HG03439 (cell line): ENCODE measurements around the gene PGS1.

Experiments used
- ATAC-seq: cut with Tn5 transposase; IDR thresholded peaks from one replicate; pipeline ENCODE4 v1.9.1; 2021; ENCODE audit warnings: mild to moderate bottlenecking, moderate library complexity; ENCODE audit not compliant: unreplicated experiment

Gene PGS1

GRCh38 chr17:78403822-78404221, 25.4 kb downstream of the PGS1 start:
- no peak for ATAC-seq

- ATAC-seq = no peak
Measured at GRCh38 chr17:78406396-78406795, 27.9 kb downstream of the PGS1 start.

- no peak for ATAC-seq
Measured at GRCh38 chr17:78406920-78407319, 28.5 kb downstream of the PGS1 start.

DNA sequence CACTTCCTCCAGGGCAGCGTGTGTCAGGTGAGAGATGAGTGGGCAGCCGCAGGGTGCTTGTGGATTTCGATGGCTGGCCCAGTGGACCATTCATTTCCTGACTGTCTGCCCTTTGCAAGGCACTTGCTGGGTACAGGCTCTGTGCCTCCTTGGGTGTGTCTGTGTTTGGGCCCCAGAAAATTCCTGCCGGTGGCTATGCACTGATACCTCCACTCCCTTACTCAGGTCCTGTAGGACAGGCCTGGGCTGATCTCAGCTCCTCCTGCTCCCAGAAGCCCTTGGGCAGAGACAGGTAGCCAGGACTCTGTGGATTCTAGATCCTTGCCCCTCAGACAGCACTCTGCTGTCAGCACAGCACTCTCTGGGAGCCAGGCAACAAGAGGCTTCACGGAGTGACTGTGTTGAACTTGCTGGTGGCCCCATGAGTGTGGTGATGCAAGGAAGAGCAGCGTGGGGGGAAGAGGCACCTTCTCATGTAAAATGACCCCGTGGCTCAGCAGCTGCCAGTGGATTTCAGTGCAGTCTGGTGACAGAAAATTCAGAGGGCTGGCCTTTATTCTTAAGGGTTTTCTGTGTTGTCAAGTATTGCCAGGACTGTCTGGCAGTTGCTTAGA, 29.0 kb downstream of the PGS1 start:
- no peak for ATAC-seq

GRCh38 chr17:78408476-78409050, 30.1 kb downstream of the PGS1 start:
- ATAC-seq = no peak

DNA sequence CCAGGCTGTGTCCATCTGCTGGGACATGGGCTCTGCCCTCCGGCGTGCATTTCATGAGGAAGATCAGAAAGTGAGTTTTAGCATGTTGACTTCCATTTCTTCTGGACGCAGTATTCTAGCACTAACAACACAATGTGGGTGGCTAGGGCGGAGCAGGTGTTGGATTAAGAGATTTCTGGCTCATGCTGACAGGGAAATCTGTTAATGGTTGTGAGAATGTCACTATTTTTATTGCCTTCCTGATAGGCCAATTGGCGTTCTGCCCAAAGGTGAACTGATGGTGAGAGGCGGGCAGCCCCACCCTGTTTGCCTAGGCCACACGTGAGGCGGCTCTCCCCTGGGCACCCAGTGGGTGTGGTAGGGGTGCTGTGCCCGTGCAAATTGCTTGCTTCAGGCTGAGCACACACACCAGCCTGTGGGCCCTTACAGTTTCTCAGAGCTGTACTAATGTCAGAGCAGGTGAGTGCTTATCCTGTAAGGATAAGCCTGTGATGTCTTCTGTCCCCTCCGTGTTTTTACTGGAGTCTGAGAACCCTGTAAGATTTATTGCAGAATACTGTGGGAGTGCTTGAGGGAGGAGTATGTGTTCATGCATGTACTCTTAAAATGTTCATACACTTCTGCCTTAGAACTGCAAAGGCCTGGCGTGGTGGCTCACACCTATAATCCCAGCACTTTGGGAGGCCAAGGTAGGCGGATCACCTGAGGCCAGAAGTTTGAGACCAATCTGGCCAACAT, 30.9 kb downstream of the PGS1 start:
- ATAC-seq = no peak

- ATAC-seq = no peak
Measured at GRCh38 chr17:78411241-78411857, 32.9 kb downstream of the PGS1 start.

- no peak for ATAC-seq
Measured at GRCh38 chr17:78412403-78412802, 34.0 kb downstream of the PGS1 start.

- no peak for ATAC-seq
Measured at GRCh38 chr17:78414178-78415162, 36.0 kb downstream of the PGS1 start.

GRCh38 chr17:78415821-78416711, 37.6 kb downstream of the PGS1 start:
- ATAC-seq = no peak

DNA sequence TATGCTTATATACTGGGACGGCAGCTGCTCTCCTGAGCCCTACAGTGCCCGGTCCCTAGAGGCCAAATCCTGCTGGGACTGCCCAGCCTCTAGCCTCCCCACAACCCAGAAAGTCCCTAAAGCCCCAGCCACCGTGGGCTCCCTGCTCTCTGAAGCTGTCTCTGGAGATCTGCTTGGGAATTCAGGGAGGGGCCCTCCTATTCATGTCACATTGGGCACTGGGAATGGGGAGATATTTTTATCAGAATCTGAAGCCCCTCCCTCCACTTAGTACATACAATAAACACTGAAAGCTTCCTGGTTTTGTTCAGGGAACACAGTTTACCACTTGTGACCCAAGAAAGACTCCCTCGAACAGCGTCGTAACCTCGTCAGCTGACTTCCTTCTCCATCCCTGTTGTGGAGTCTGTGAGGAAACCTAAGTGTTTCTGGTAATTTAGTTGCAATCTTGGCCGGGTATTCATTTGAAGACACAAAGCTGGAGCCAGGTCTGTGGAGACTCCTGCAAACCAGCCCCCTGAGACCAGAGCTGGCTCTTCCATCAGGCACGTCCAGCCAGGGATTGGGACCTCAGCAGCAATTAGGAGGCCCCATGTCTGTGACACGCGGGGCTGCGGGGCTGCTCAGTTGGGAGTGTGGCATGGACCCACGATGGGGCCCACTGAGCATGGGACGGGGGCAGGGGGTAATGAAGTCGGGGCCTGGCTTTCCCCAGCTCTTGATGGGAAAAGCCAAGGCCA, 38.5 kb downstream of the PGS1 start:
- no peak for ATAC-seq

GRCh38 chr17:78417531-78417909, 39.1 kb downstream of the PGS1 start:
- ATAC-seq = no peak

DNA sequence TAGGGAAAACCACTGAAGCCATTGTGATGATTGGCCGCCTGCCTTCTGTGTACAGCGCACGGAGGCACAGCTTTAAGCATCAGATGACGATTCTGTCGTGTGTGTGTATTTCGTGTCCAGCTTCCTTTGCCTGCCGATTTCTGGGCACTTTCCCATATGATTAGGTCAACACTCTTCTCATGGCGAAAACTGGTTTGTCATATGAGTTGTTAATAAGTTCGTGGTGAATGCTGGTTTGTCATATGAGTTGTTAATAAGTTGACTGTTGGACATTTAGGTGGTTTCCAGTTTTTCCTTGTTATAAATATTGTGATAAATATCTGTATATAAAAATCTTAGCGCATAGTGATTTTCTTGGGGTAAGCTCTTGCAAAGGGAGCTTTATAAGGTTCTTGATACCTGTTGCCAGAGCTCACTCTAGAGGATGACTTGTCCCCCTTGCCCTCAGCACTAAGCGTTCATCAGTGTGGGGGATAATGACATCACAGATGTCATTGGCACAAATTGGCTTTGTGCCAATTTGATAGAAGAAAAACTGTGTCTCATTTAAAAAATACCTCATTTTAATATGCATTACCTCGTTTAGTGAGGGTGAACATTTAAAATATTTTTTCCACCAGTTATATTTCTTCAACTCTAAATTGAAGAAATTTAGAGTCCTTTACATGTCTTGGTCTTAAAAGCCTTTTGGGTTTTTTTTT, 40.0 kb downstream of the PGS1 start:
- no peak for ATAC-seq

- ATAC-seq = no peak
Measured at GRCh38 chr17:78419970-78420815, 41.7 kb downstream of the PGS1 start.

- no peak for ATAC-seq
Measured at GRCh38 chr17:78421084-78421533, 42.7 kb downstream of the PGS1 start.

GRCh38 chr17:78421534-78422266, 43.3 kb downstream of the PGS1 start:
- ATAC-seq = no peak

GRCh38 chr17:78422267-78422605, 43.8 kb downstream of the PGS1 start:
- ATAC-seq = no peak
